PC-3 (cell line): ENCODE results near the gene BAZ1A. TPM values are rescaled to one million over a fixed set of nuclear protein-coding genes. Genes with fewer than 3 reads are reported as not detected.
A peak's percentile ranks its signal among the peaks of the same experiment; 100 is the strongest.

ENCODE experiments used
- ATAC-seq: fragments of 200-7000 bp; cut with Tn5 transposase; 2 replicates; pipeline ENCODE4 v1.9.1; 2020; ENCODE audit warnings: mild to moderate bottlenecking, moderate library complexity
- BruUV-seq: library from RNA; stranded (reverse); fragments of 400-500 nt; replicated peaks from 2 replicates; lab custom pipeline; 2021; lab: Mats Ljungman, UMichigan
- CTCF ChIA-PET: fragments of 300-600 bp; sonication (Branson Sonifier 250); formaldehyde crosslinking; loops from one replicate; lab custom pipeline; 2022; ENCODE audit warnings: antibody characterized with exemption; lab: Charles Lee
- POLR2A ChIA-PET: fragments of 300-600 bp; sonication (Branson Sonifier 250); formaldehyde crosslinking; loops from one replicate; lab custom pipeline; 2022; ENCODE audit warnings: antibody characterized with exemption; ENCODE audit not compliant: unreplicated experiment; lab: Charles Lee
- DNase-seq: peaks from one replicate; pipeline ENCODE4 v3.0.0-alpha.2; 2015
- H2AFZ ChIP-seq: fragments of 300-600 bp; sonication (generic); 2 replicates; pipeline ENCODE4 v1.6.0; 2016; ENCODE audit warnings: antibody characterized with exemption, low read length
- H3F3A ChIP-seq: fragments of 300-600 bp; sonication (generic); one replicate; pipeline ENCODE4 v1.6.0; 2017; ENCODE audit warnings: antibody characterized with exemption, low read length, control low read depth, mild to moderate bottlenecking; ENCODE audit not compliant: unreplicated experiment
- H3K27ac ChIP-seq: fragments of 300-600 bp; sonication (generic); 2 replicates; pipeline ENCODE4 v1.5.1; 2016; ENCODE audit warnings: mild to moderate bottlenecking, low read length
- H3K27me3 ChIP-seq: fragments of 300-600 bp; sonication (generic); 2 replicates; pipeline ENCODE4 v1.6.1; 2016; ENCODE audit warnings: low read length, mixed read lengths
- H3K36me3 ChIP-seq: fragments of 300-600 bp; sonication (generic); 2 replicates; pipeline ENCODE4 v1.6.1; 2016; ENCODE audit warnings: low read depth, mixed run types, low read length, mixed read lengths
- H3K4me1 ChIP-seq: fragments of 300-600 bp; sonication (generic); 2 replicates; pipeline ENCODE4 v1.5.1; 2016; ENCODE audit warnings: low read length; ENCODE audit not compliant: insufficient read depth
- H3K4me2 ChIP-seq: fragments of 300-600 bp; sonication (generic); 2 replicates; pipeline ENCODE4 v1.6.0; 2016; ENCODE audit warnings: low read length
- H3K4me3 ChIP-seq: fragments of 300-600 bp; sonication (generic); 2 replicates; pipeline ENCODE4 v1.5.1; 2016; ENCODE audit warnings: mild to moderate bottlenecking, low read length, mixed read lengths
- H3K79me2 ChIP-seq: fragments of 300-600 bp; sonication (generic); 2 replicates; pipeline ENCODE4 v1.6.1; 2017; ENCODE audit warnings: low read length, mixed read lengths
- H3K9ac ChIP-seq: fragments of 300-600 bp; sonication (generic); 2 replicates; pipeline ENCODE4 v1.6.0; 2016; ENCODE audit warnings: mild to moderate bottlenecking, low read length
- H3K9me2 ChIP-seq: fragments of 300-600 bp; sonication (generic); replicated peaks from 2 replicates; pipeline ENCODE4 v1.6.1; 2016; ENCODE audit warnings: mixed run types, low read length, mixed read lengths
- H3K9me3 ChIP-seq: fragments of 300-600 bp; sonication (generic); 2 replicates; pipeline ENCODE4 v1.6.1; 2016; ENCODE audit warnings: low read length, mixed read lengths
- H4K20me1 ChIP-seq: fragments of 300-600 bp; sonication (generic); 2 replicates; pipeline ENCODE4 v1.6.1; 2016; ENCODE audit warnings: low read length, mixed read lengths
- CTCF ChIP-seq: fragments of 300-600 bp; sonication (generic); conservative IDR thresholded peaks from 2 replicates; pipeline ENCODE4 v1.5.1; 2017; ENCODE audit warnings: antibody characterized with exemption, low read depth, mild to moderate bottlenecking, low read length
- EZH2 ChIP-seq: fragments of 300-600 bp; sonication (generic); IDR thresholded peaks from one replicate; pipeline ENCODE4 v1.6.1; 2017; ENCODE audit warnings: antibody characterized with exemption, mild to moderate bottlenecking, low read length; ENCODE audit not compliant: unreplicated experiment
- EZH2phosphoT487 ChIP-seq: fragments of 300-600 bp; sonication (generic); IDR thresholded peaks from 2 replicates; pipeline ENCODE4 v1.6.1; 2018; ENCODE audit warnings: mild to moderate bottlenecking, antibody characterized with exemption, low read length, borderline replicate concordance
- intact Hi-C: fragments of 100-400 bp; cut with micrococcal nuclease; formaldehyde crosslinking; loops from 2 replicates; pipeline ENCODE4 v1.9.0; 2023
- total RNA-seq: library from RNA; depleted of rRNA; stranded (reverse); fragments of >200 nt; gene quantifications from 2 replicates; pipeline ENCODE4 v1.2.3, GENCODE V29; 2014

BAZ1A gene
- total RNA-seq, 1 experiment from 2014 or later = 24.7 TPM

- Histone ChIP-seq H3K4me3 (no peak overlapping the region), H4K20me1 (no peaks in the 10 kb centered on the region), H3F3A (no peaks in the 10 kb centered on the region), H3K9me3 (no peaks in the 10 kb centered on the region), H3K9ac (no peak overlapping the region), H3K79me2 (no peaks in the 10 kb centered on the region), H3K27ac (no peak overlapping the region), H3K4me2 (no peak overlapping the region), H3K27me3 (no peaks in the 10 kb centered on the region), H2AFZ (no peak overlapping the region), H3K9me2 (no peaks in the 10 kb centered on the region), H3K4me1 (peaks cover 5% of the 10 kb centered on the region), H3K36me3 (no peaks in the 10 kb centered on the region)
- BruUV-seq = no TSS peak
- TF ChIP-seq EZH2phosphoT487 (no peak), CTCF (no peak), EZH2 (no peak)
- intact Hi-C loops = no loop called here
- ATAC-seq (no peak), DNase-seq (no peak)
- ChIA-PET CTCF (no interaction called here), POLR2A (no interaction called here)
Measured at GRCh38 chr14:34913619-34914018, 38.5 kb upstream of the BAZ1A start.

DNA sequence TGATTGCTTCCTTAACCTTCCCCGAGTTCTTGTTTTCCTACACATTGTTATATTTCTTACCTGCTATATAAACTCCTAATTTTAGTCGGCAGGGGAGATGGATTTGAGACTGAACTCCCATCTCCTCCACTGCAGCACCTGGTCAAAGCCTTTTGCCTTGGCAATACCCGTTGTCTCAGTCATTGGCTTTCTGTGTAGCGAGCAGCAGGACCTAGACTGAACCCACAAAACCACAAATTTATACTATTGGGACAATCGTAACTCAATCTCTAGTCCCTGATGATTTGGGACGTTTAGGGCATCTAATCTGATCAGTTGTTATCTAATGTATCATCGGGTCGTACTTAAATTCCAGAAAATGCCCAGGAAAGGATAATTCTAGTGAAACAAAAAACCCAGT lies 37.8 kb upstream of the BAZ1A start:
- Histone ChIP-seq H3K27me3 (no peaks in the 10 kb centered on the region), H3K4me2 (no peak overlapping the region), H3K27ac (no peak overlapping the region), H3K4me3 (no peak overlapping the region), H4K20me1 (no peaks in the 10 kb centered on the region), H3K9me3 (no peaks in the 10 kb centered on the region), H2AFZ (no peak overlapping the region), H3K4me1 (peaks cover 5% of the 10 kb centered on the region), H3K36me3 (no peaks in the 10 kb centered on the region), H3K9ac (no peak overlapping the region), H3K9me2 (no peaks in the 10 kb centered on the region), H3F3A (no peaks in the 10 kb centered on the region), H3K79me2 (no peaks in the 10 kb centered on the region)
- intact Hi-C loops = loop anchor here (1.0 kb wide), 1 partner anchor 38 kb away; the partner anchor contains the start of gene BAZ1A
- ChIA-PET CTCF (no interaction called here), POLR2A (no interaction called here)
- no peak for ATAC-seq
- no peak for TF ChIP-seq EZH2
- no TSS peak for BruUV-seq
- DNase-seq = no peak

- intact Hi-C loops = loop anchor here (1.0 kb wide), 1 partner anchor 37 kb away; the partner anchor contains the start of gene BAZ1A
- Histone ChIP-seq H3K36me3 (no peaks in the 10 kb centered on the region), H3K9me2 (no peaks in the 10 kb centered on the region), H3K79me2 (no peaks in the 10 kb centered on the region), H3K4me2 (no peak overlapping the region), H3K27me3 (no peaks in the 10 kb centered on the region), H3K9ac (no peak overlapping the region), H3K9me3 (no peaks in the 10 kb centered on the region), H3F3A (no peaks in the 10 kb centered on the region), H3K4me1 (peaks cover 5% of the 10 kb centered on the region), H3K4me3 (no peak overlapping the region), H4K20me1 (no peaks in the 10 kb centered on the region), H2AFZ (no peak overlapping the region), H3K27ac (no peak overlapping the region)
- BruUV-seq = no TSS peak
- ATAC-seq = peak; percentile 23
- no peak for DNase-seq
- ChIA-PET POLR2A (no interaction called here), CTCF (interaction anchor here (0.5 to 0.6 kb wide), 2 partner anchors 18 to 225 kb away, joined by 3 read pairs; no protein-coding TSS in a partner anchor)
- TF ChIP-seq CTCF (peak; percentile 36; the same call in 1 of the 2 replicates), EZH2phosphoT487 (no peak), EZH2 (no peak)
Measured at GRCh38 chr14:34912182-34912581, 37.0 kb upstream of the BAZ1A start.
